Psoas muscle (tissue), 8 donors: Measurements from ENCODE around the gene CHURC1. TPM values are rescaled to one million over a fixed set of nuclear protein-coding genes. Genes with fewer than 3 reads are reported as not detected.

Experiments used
- ATAC-seq, 4 donors: fragments of 200-7000 bp; cut with Tn5 transposase; one replicate each; pipeline ENCODE4 v1.9.1; 2020; ENCODE audit warnings: moderate library complexity in 3 of 4, mild to moderate bottlenecking in 2 of 4
- DNase-seq, 2 donors: peaks; one replicate each; pipeline ENCODE4 v3.0.0-alpha.2; 2020
- H3K27ac ChIP-seq: fragments of 200-600 bp; one replicate; pipeline ENCODE4 v1.8.0; 2022
- H3K27me3 ChIP-seq, 3 donors: fragments of 200-600 bp in 1 of 3; one replicate each; pipeline versions ENCODE4 v1.6.1 to v1.8.0; 2013 to 2022; ENCODE audit warnings: low read length in 2 of 3, mild to moderate bottlenecking in 2 of 3, moderate library complexity in 1 of 3; ENCODE audit not compliant: insufficient read depth in 3 of 3
- H3K36me3 ChIP-seq, 2 donors: fragments of 200-600 bp in 1 of 2; one replicate each; pipeline versions ENCODE4 v1.6.1 to v1.8.0; 2013 to 2022; ENCODE audit warnings: low read depth in 1 of 2, mild to moderate bottlenecking in 1 of 2, moderate library complexity in 1 of 2; ENCODE audit not compliant: insufficient read depth in 1 of 2
- H3K4me1 ChIP-seq: fragments of 200-600 bp; one replicate; pipeline ENCODE4 v1.8.0; 2022
- H3K4me3 ChIP-seq: fragments of 200-600 bp; one replicate; pipeline ENCODE4 v1.8.0; 2022; ENCODE audit warnings: mild to moderate bottlenecking
- H3K9me3 ChIP-seq: fragments of 200-600 bp; one replicate; pipeline ENCODE4 v1.8.0; 2022
- WGBS, 3 donors: extraction: QIAGEN DNeasy Blood & Tissue Kit; methylation state at CpG; one replicate each; pipeline versions ENCODE4 v1.1.6 to v1.1.7; 2013; 5-methylcytosine and 5-hydroxymethylcytosine counted together
- intact Hi-C, 2 donors: fragments of 100-400 bp; cut with DNase I; formaldehyde crosslinking; loops; one replicate each; pipeline versions ENCODE4 v1.11.0 to v1.14.2; 2022
- polyA plus RNA-seq, 3 donors: library from polyadenylated mRNA; stranded (reverse); fragments of 200-250 nt; gene quantifications; one replicate each; pipeline ENCODE4 v1.2.3, GENCODE V29; 2013
- total RNA-seq, 4 donors: library from RNA; stranded (reverse); fragmentation: NEBNext Ultra II Directional in 2 of 4; extraction: Animal tissue kit (Norgen Biotek cat#: 25700) in 2 of 4; gene quantifications; one replicate each; pipeline versions ENCODE4 v1.2.1 to v1.2.4, GENCODE V29; 2021 to 2023
- TF ChIP-seq, protein P1 (sequence below): fragments of 200-600 bp; IDR thresholded peaks from one replicate; pipeline ENCODE4 v1.8.0; 2022; ENCODE audit warnings: antibody characterized with exemption
- donor health status: healthy with polysubstance abuse.
- donor health status: DM: no; HTN: no; CAD: no; lungs with moderate emphysema.
- donor health status: Bipolar disorder and iron deficiency.
- donor health status: healthy.
- donor health status: DM: yes; HTN: yes; CAD: no.
- donor health status: DM: no; HTN: no; CAD: no.
- donor health status: DM: no; HTN: no; CAD: no.
- donor health status: DM: yes; HTN: yes; CAD: no.

The CHURC1 gene
- total and polyA plus RNA-seq, 7 donors, result 31.4 to 112 (median 77.9) TPM

DNA sequence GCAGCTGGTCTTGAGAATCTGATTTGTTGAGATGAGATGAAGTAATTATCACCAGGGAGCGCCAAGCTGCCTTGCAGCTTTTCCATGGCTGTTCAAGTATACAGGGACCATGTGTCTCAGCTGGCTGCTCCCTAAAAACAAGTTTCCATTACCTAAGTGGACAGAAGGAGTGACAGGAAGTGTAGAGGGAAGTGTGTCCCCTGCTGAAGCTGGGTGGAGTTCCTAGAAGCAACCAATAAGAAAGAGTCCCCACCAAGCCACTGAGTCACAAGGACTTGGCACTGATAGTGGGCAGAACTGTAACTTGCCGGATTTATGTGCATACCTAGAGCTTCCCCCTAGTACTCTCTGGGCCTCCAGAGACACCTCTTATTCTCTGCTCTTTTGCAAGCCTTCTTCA, 29.8 kb downstream of the CHURC1 start:
- WGBS, 3 donors, result 80 to 87% (median 81%) methylated on average over 2 of the region's 2 CpGs
- DNase-seq, result no peak
- TF ChIP-seq, protein P1, sequence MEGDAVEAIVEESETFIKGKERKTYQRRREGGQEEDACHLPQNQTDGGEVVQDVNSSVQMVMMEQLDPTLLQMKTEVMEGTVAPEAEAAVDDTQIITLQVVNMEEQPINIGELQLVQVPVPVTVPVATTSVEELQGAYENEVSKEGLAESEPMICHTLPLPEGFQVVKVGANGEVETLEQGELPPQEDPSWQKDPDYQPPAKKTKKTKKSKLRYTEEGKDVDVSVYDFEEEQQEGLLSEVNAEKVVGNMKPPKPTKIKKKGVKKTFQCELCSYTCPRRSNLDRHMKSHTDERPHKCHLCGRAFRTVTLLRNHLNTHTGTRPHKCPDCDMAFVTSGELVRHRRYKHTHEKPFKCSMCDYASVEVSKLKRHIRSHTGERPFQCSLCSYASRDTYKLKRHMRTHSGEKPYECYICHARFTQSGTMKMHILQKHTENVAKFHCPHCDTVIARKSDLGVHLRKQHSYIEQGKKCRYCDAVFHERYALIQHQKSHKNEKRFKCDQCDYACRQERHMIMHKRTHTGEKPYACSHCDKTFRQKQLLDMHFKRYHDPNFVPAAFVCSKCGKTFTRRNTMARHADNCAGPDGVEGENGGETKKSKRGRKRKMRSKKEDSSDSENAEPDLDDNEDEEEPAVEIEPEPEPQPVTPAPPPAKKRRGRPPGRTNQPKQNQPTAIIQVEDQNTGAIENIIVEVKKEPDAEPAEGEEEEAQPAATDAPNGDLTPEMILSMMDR, result no peak
- H3K9me3 ChIP-seq, result no peaks in the 10 kb centered on the region
- ATAC-seq, result no peak
- H3K4me3 ChIP-seq, result no peak overlapping the region
- peaks cover 0 to 36% of the 10 kb centered on the region in 2 donors for H3K36me3 ChIP-seq
- H3K27me3 ChIP-seq, result no peaks in the 10 kb centered on the region
- intact Hi-C loops, result no loop called here
- H3K4me1 ChIP-seq, result peaks cover 14% of the 10 kb centered on the region
- no peak overlapping the region for H3K27ac ChIP-seq

DNA sequence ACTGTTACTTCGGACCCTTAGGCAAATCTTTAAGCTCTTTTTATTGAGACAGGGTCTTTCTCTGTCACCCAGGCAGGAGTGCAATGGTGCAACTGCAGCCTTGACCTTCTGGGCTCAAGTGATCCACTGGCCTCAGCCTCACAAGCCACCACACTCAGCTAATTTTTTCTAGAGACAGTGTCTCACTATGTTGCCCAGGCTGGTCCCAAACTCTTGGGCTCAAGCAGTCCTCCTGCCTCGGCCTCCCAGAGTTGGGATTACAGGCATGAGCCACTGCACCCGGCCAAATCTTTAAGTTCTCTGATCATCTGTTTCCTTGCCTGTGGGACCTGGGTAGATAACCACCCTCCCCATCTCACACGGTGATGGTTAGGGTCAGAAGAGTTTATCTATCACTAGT, 30.6 kb downstream of the CHURC1 start:
- Histone ChIP-seq H3K27me3 (no peaks in the 10 kb centered on the region), H3K36me3 (peaks cover 0 to 39% of the 10 kb centered on the region in 2 donors)
- intact Hi-C loops, result no loop called here

DNA sequence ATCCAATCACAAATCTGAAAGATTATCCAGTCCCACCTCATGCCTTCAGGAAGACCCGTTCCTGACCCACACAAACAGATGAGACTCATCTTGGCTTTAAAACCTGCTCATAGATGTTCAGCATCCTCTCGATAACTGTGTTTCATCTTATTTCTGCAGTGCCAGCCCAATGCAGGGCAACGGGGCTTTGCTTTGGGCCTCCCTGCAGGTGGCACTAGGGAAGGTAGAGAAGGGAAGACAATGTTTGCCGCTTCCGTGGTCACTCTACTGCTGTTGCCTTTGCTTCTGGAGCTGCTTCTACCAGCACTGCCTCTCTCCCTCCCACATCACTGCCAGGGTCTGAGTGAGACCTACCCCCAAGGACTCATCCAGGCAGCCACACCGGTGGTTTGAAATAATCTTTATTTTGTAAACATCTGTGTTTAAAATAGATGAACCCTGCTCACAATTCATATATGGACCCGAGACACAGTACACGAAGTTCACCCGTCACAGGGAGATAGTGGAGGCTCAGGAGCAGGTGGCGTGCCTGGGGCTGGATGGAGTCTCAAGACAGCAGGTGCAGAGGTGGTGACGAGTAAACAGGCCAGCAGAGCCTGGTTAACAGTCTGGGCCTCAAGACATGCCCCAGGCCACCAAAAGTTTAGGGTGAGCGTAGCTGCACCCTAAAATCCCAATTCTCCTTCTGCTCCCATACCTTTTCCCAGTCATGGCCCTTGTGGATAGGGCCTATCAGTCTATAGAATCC, 31.4 kb downstream of the CHURC1 start:
- no peaks in the 10 kb centered on the region for H3K27me3 ChIP-seq
- TF ChIP-seq, protein P1, result no peak
- H3K36me3 ChIP-seq, result peaks cover 0 to 35% of the 10 kb centered on the region in 2 donors
- intact Hi-C loops, result no loop called here
- WGBS, 3 donors, result 76 to 87% (median 79%) methylated on average over 12 of the region's 12 CpGs
- no peaks in the 10 kb centered on the region for H3K9me3 ChIP-seq
- peak in 1 of 4 donors; percentile 33 for ATAC-seq
- peak overlapping the region; percentile 36 for H3K27ac ChIP-seq
- H3K4me3 ChIP-seq, result no peak overlapping the region
- DNase-seq, result no peak
- H3K4me1 ChIP-seq, result peaks cover 24% of the 10 kb centered on the region

More for the DNA sequence above, 30.6 kb downstream of the CHURC1 start:
- no peaks in the 10 kb centered on the region for H3K9me3 ChIP-seq
- TF ChIP-seq, protein P1, result no peak
- no peak overlapping the region for H3K27ac ChIP-seq
- no peak for DNase-seq
- no peak for ATAC-seq
- H3K4me1 ChIP-seq, result peaks cover 16% of the 10 kb centered on the region
- 86 to 95% (median 94%) methylated on average over 4 of the region's 4 CpGs for WGBS, 3 donors
- H3K4me3 ChIP-seq, result no peak overlapping the region

GRCh38 chr14:64946310-64947045, 32.2 kb downstream of the CHURC1 start:
- H3K4me3 ChIP-seq, result no peak overlapping the region
- TF ChIP-seq, protein P1, result no peak
- ATAC-seq (no peak), DNase-seq (no peak)
- H3K9me3 ChIP-seq, result no peaks in the 10 kb centered on the region
- no peaks in the 10 kb centered on the region for H3K27me3 ChIP-seq
- WGBS, 3 donors, result 86 to 95% (median 86%) methylated on average over 6 of the region's 6 CpGs
- intact Hi-C loops, result no loop called here
- peaks cover 28% of the 10 kb centered on the region for H3K4me1 ChIP-seq
- H3K27ac ChIP-seq, result peak overlapping the region; percentile 36
- peaks cover 0 to 35% of the 10 kb centered on the region in 2 donors for H3K36me3 ChIP-seq
